ENCODE results near the gene OPCML. TPM values are rescaled to one million over a fixed set of nuclear protein-coding genes. Genes with fewer than 3 reads are reported as not detected.

The OPCML gene
- under 0.01 TPM for total RNA-seq

DNA sequence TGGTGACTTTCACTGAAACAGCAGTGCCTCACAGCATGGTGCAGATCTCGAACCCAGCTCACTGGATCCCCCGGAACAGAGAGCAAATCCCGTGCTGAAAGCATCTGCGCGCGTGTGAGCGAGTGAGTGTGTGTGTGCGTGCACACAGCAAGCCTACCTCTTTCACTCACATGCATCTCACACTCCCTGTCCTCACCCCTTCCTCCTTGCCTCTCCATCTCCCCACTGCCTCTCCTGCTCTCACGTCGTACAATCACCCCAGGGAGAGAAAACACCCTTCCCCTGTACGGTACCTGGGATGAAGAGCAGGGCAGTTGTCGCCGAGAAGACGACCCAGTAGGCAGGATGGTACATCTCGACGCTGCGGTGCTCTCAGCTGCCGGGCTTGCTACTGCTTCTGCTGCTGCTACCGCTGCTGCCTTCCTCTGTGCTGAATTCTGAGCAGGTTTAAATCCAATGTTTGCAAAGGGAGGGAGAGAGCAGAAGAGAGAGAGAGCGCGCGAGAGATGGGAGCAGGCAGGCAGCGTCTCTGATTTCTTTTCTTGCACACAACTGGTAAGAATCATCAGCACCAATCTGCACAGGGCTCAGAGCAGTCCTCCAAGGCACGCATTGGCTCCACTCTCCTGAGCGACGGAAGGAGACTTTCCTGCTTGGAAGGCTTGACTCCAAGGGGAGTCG is at the start of gene OPCML:
Gene OPCML, minus strand, starts transcription at position 531 of the 681 bp plus-strand sequence.
- no peak within 1 kb of the TSS for H3K4me3 ChIP-seq (ENCODE audit: low read length)
- no peaks in the 10 kb centered on the region for H3K9me3 ChIP-seq (ENCODE audit: low read depth, low read length)
- H3K27me3 ChIP-seq (ENCODE audit: insufficient read depth, low read length): peaks cover 9% of the 10 kb centered on the region
- H3K4me1 ChIP-seq (ENCODE audit: insufficient read depth, low read length): no peaks in the 10 kb centered on the region

DNA sequence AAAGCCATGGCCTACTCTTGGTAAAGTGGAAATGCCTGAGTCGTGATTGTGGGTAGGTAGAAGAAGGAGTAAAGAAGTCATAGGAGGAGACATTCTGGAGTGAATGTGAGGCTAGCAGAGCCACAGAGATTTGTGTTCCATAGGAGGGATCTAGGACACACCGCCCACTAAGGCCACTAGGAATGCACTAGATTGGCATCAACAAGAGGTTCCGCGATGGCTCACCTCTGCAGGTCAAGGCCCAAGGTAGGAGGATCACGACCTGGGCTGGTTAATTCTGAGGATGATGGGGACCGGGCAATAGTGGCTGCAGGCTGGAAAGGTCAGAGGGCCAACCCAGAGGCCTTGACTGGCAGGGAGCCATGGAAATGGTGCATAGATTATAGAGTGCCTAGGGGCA is 48.8 kb upstream of the OPCML start:
- H3K4me3 ChIP-seq (ENCODE audit: low read length): no peak overlapping the region
- H3K27me3 ChIP-seq (ENCODE audit: insufficient read depth, low read length): no peaks in the 10 kb centered on the region
- H3K9me3 ChIP-seq (ENCODE audit: low read depth, low read length): no peaks in the 10 kb centered on the region
- no peaks in the 10 kb centered on the region for H3K4me1 ChIP-seq (ENCODE audit: insufficient read depth, low read length)

DNA sequence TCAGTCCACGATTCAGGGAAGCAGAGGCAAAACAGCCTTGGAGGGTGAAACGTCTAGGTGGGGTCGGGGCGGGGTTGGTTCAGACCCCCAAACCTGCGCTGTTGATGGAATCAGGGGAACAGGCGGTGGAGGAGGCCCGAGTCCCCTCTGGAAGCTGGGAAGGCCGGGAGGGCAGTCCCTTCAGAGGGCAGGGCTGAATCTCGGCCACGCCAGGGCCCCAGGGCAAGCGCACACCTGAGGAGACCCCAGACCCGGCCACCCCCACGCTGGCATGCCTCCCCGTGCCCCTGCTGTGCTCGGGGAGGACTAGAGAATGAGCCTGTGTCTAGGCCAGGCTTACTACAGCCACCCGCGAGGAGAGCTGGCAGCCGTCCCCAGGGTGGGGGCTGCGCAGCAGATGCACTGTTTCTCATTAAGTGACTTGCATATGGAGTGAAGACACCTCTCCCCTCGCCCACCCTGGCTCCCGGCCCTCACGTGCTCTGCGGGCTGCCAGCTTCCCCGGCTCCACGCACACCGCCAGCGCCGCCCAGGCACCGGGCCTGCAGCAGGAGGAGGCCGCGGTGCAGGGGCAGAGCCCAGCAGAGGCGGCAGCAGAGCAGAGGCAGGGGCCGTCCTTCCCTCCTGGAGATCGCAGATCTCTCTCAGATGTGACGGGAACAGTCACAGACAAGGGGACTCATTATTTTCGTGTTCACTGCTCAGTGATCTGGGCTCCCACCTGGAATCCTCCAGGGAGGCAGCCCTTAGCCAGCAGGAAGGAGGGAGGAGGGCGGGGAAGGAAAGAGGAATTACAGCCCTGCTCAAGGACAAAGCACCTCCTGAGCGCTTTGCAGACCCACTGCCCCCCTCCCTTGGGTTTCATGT is 47.1 kb upstream of the OPCML start:
- H3K27me3 ChIP-seq (ENCODE audit: insufficient read depth, low read length): no peaks in the 10 kb centered on the region
- H3K4me1 ChIP-seq (ENCODE audit: insufficient read depth, low read length): no peaks in the 10 kb centered on the region
- no peak overlapping the region for H3K4me3 ChIP-seq (ENCODE audit: low read length)
- no peaks in the 10 kb centered on the region for H3K9me3 ChIP-seq (ENCODE audit: low read depth, low read length)

DNA sequence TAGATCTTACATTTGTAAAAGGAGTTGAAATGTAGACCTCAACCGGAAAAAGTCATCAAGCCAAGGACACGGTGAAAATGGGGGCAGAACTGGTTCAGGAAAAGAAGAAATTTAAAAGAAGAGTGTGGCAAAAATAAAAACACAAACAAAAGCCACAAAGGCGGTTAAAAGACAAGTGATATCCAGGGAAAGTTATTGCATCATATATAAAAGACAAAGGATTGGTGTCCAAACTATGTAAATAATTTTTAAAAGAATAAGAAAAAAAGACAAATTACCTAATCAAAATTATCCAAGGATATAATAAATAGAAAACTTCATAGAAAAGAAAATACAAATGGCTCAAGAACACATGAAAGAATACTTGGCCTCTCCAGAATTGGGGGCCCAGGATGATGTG is 45.1 kb upstream of the OPCML start:
- H3K4me3 ChIP-seq (ENCODE audit: low read length): no peak overlapping the region
- H3K27me3 ChIP-seq (ENCODE audit: insufficient read depth, low read length): no peaks in the 10 kb centered on the region
- no peaks in the 10 kb centered on the region for H3K4me1 ChIP-seq (ENCODE audit: insufficient read depth, low read length)
- H3K9me3 ChIP-seq (ENCODE audit: low read depth, low read length): no peaks in the 10 kb centered on the region

DNA sequence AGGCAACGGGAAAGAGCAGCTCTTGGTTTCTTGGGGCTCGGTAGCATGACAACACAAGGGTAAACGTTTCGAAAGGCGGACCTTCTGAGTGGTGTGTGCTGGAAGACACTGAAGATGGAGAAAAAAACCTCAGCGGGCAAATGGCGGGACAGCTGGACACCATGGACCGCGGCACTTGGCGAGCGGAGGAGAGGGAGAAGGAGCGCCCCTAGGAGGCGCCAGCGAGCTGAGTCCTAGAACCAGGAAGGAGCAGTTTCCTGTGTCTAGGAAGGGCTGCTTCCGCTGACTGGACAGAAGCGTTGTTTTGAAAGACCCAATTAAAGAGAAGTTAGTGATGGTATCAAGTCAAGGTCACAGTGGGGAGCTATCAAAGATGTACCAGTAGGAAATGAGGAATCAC is 44.0 kb upstream of the OPCML start:
- Histone ChIP-seq H3K4me1 (ENCODE audit: insufficient read depth, low read length) (no peaks in the 10 kb centered on the region), H3K4me3 (ENCODE audit: low read length) (no peak overlapping the region), H3K9me3 (ENCODE audit: low read depth, low read length) (no peaks in the 10 kb centered on the region)

DNA sequence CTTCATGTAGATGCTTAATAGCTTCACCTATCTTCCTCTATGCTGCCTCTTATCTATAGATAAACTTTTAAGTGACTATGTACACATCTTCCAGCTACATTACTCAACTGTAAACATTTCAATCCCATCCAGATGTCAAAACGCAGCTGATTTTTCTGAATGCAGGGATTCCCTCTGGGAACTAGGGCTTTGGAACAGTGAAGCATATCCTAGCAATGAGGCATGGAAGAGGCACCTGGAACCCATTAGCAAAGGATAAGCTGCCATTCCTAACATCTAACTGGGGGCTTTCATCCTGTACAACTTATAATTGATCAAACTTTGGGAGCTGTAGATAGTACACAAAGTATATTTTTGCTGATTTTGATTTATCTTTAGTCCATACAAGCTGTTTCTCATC is 40.8 kb upstream of the OPCML start:
- Histone ChIP-seq H3K4me1 (ENCODE audit: insufficient read depth, low read length) (no peaks in the 10 kb centered on the region), H3K9me3 (ENCODE audit: low read depth, low read length) (no peaks in the 10 kb centered on the region), H3K4me3 (ENCODE audit: low read length) (no peak overlapping the region), H3K27me3 (ENCODE audit: insufficient read depth, low read length) (no peaks in the 10 kb centered on the region)

More for the DNA sequence above, 44.0 kb upstream of the OPCML start:
- no peaks in the 10 kb centered on the region for H3K27me3 ChIP-seq (ENCODE audit: insufficient read depth, low read length)

DNA sequence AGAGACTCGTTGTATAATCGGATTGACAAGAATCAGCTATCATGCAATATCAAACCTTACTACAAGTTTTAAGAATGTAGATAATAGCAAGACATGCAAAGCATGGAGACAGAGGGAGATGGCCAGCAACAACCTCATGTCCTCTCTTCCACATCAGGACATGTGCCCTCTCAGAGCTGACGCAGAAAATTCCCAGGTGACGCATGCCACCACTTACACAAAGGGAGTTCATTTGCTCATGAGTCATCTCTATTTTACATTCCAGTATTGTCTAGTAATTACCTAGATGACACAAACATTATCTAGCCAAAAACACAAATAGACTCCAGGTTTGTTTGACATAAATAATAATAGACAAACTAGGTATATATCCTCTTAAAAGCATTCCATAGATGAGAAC is 38.1 kb upstream of the OPCML start:
- no peaks in the 10 kb centered on the region for H3K27me3 ChIP-seq (ENCODE audit: insufficient read depth, low read length)
- H3K9me3 ChIP-seq (ENCODE audit: low read depth, low read length): no peaks in the 10 kb centered on the region
- H3K4me1 ChIP-seq (ENCODE audit: insufficient read depth, low read length): no peaks in the 10 kb centered on the region
- H3K4me3 ChIP-seq (ENCODE audit: low read length): no peak overlapping the region

DNA sequence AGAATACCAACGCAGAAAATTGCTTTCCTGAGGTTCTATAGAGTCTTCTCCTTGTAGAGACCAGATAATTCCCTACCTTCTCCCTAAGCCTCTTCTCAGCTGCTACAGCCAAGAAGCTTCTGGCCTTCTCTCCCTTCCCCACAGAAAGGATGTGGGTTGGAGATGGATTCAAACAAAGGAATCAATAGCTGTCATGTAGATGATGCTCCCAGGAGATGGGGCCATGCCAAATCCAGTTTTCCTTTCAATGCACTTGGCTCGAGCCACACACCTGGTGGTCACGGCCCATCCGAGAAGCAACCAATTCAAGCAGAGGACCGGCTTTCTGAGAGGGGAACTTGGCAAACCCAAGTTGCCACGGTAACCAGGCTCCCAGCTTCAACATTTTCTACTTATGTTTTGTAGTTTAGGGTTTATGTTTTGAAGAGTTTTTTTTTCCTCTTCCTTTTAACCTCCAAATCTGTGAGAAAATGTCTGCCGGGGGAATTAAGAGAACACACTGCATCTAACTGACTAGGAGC is 31.3 kb upstream of the OPCML start:
- Histone ChIP-seq H3K4me1 (ENCODE audit: insufficient read depth, low read length) (no peaks in the 10 kb centered on the region), H3K9me3 (ENCODE audit: low read depth, low read length) (no peaks in the 10 kb centered on the region), H3K4me3 (ENCODE audit: low read length) (no peak overlapping the region), H3K27me3 (ENCODE audit: insufficient read depth, low read length) (no peaks in the 10 kb centered on the region)

DNA sequence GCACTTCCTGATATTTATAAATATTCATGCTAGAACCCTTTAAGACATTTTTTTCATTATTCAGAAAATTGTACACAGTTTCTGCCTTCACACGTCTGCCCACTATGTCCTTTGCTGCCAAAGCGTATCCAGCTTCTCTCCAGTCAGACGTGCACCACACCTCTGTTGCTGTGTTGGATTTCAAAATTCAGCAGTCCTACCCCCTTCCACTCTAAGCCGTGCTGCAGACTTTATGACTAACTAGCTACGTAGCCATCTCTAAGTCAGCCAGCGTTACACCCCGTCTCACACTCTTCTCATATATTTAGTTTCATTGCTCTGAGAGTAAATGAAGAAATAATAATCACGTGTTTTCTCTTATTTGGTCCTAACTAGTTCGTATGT is 28.2 kb upstream of the OPCML start:
- no peak overlapping the region for H3K4me3 ChIP-seq (ENCODE audit: low read length)
- no peaks in the 10 kb centered on the region for H3K4me1 ChIP-seq (ENCODE audit: insufficient read depth, low read length)
- no peaks in the 10 kb centered on the region for H3K27me3 ChIP-seq (ENCODE audit: insufficient read depth, low read length)
- no peaks in the 10 kb centered on the region for H3K9me3 ChIP-seq (ENCODE audit: low read depth, low read length)

DNA sequence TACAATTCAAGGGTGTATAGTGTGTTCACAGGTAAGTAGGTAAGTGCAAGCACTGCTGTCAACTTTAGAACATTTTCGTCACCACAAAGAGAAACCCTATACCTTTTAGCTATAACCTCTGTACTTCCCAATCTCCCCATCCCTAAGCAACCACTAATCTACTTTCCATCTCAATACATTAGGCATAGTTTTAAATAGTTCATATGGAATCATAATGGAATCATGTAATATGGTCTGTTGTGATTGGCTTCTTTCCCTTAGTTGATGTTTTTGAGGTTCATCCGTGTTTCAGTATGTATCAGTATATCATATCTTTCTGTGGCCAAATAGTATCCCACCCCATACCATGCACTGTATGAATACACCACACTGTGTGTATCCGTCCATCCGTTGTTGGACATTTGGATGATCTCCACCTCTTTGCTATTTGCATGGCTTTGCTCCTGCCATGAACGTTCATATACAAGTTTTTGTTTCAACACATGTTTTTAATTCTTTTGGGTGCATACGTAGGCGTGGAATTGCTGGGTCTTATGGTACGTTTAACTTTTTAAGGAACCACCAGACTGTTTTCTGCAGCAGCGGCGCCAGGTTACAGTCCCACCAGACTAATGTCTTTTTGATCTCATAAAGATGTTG is 27.7 kb upstream of the OPCML start:
- H3K4me1 ChIP-seq (ENCODE audit: insufficient read depth, low read length): no peaks in the 10 kb centered on the region
- no peak overlapping the region for H3K4me3 ChIP-seq (ENCODE audit: low read length)

DNA sequence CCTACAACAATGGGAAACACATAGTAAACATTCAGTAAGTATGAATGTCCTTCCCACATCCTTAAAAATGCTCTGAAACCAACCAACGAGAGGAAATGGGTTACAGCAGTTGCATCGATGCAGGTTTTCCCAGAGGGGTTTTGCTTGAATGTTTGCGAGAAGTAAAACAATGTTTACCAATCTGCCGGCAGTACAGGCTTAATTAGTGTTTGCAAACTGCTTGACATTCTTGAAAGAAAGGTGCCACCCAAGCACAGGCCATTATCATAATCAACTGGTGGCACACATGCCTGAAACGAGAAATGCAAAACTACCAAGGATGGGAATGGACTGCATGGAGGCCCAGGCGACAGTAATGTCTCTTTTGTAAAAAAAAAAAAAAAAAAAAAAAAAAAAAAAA is 27.1 kb upstream of the OPCML start:
- H3K27me3 ChIP-seq (ENCODE audit: insufficient read depth, low read length): no peaks in the 10 kb centered on the region
- H3K9me3 ChIP-seq (ENCODE audit: low read depth, low read length): no peaks in the 10 kb centered on the region
- no peaks in the 10 kb centered on the region for H3K4me1 ChIP-seq (ENCODE audit: insufficient read depth, low read length)
- H3K4me3 ChIP-seq (ENCODE audit: low read length): no peak overlapping the region

More for the DNA sequence above, 27.7 kb upstream of the OPCML start:
- Histone ChIP-seq H3K27me3 (ENCODE audit: insufficient read depth, low read length) (no peaks in the 10 kb centered on the region), H3K9me3 (ENCODE audit: low read depth, low read length) (no peaks in the 10 kb centered on the region)

DNA sequence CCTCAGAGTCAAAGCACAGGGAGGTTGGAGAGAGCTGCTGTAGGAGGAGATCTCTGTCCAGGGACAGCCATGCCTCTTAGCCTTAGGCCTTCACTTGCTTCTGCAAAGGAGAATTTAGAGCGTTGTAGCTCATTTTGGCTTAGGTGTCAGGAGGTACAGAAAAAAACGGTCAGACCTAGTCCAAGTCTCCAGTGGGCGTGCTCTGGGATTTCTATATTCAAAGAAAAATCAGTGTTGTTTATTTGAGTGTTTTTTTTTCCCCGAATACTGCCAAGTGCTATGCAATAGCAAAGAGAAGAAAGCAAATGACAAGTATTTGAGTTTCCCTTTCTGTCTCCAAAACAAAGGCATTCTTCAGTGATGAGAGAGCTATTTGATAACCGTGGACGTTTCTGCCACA is 22.7 kb upstream of the OPCML start:
- H3K9me3 ChIP-seq (ENCODE audit: low read depth, low read length): no peaks in the 10 kb centered on the region
- H3K27me3 ChIP-seq (ENCODE audit: insufficient read depth, low read length): no peaks in the 10 kb centered on the region
- no peak overlapping the region for H3K4me3 ChIP-seq (ENCODE audit: low read length)
- no peaks in the 10 kb centered on the region for H3K4me1 ChIP-seq (ENCODE audit: insufficient read depth, low read length)

DNA sequence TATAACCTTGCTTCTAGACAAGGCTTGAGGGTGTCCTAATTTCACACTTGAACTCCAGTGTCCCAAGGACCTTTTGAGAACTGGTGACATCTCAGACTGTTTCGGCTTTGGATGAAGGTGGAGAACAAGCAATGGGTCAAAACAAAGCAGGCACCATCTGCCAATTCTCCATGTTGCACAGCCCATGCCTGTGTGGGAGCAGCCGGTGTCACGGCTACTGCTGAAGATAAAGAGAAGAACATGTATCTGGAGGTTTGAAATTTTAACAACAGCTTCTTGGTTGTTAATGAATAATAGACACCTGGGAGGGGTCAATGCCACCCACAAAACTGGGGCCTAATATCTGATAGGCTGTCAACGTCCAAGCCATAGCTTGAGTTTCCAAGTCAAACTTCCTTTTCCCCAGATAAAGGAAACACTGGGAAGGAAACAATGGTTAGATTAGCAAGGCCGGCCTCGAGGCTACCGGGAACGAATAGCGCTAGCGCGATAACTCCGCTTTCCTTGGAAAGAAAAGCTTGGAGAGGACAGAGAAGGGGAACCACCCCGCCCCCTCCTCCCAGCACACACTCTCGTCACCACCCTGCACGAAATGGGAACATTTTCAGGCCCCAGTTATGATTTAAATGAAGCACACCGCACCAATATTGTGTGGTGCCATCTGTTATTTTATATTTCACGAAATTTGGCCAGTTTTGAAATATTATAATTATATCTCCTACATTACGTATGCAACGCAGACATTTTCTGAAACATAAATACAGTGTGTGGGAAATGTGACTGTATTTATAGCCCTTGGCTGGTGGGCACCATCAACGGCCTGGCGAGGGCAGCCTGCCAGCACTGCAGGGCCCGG is 21.8 kb upstream of the OPCML start:
- H3K9me3 ChIP-seq (ENCODE audit: low read depth, low read length): no peaks in the 10 kb centered on the region
- no peaks in the 10 kb centered on the region for H3K4me1 ChIP-seq (ENCODE audit: insufficient read depth, low read length)
- no peaks in the 10 kb centered on the region for H3K27me3 ChIP-seq (ENCODE audit: insufficient read depth, low read length)
- H3K4me3 ChIP-seq (ENCODE audit: low read length): no peak overlapping the region

DNA sequence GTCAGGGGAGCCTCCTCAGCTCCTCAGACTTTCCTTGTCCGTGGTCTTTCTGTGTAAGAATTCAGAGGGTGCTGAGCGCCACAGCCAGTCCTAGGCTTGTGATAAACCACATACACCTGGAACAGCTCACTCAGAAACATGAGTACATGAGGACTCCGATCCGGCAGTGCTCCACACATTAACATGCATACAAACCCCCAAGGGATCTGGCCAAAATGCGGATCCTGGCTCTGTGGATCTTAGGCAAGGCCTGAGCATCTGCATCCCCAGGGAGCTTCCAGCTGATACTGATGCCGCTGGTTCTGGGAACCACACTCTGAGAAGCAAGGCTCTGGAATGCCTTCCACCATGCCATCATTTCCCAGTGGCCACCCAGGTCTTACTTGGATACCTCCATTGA is 20.6 kb upstream of the OPCML start:
- Histone ChIP-seq H3K4me3 (ENCODE audit: low read length) (no peak overlapping the region), H3K4me1 (ENCODE audit: insufficient read depth, low read length) (no peaks in the 10 kb centered on the region), H3K27me3 (ENCODE audit: insufficient read depth, low read length) (no peaks in the 10 kb centered on the region), H3K9me3 (ENCODE audit: low read depth, low read length) (no peaks in the 10 kb centered on the region)
